Choroid plexus epithelial cell (primary cell): ENCODE measurements around the gene PMEL.
A peak's percentile ranks its signal among the peaks of the same experiment; 100 is the strongest.
"Not testable (repeated sequence)": the region's sequence is repeated elsewhere in the genome, so short reads cannot be mapped to it uniquely, and the experiment has no call there.

Source experiments
- DNase-seq: peaks from one replicate; pipeline ENCODE4 v3.0.0-alpha.2; 2010; ENCODE audit warnings: low read depth
- H3K4me3 ChIP-seq: 2 replicates; pipeline ENCODE4 v1.5.1; 2011; ENCODE audit warnings: low read depth, mild to moderate bottlenecking, control low read depth, low read length, moderate library complexity
- TF ChIP-seq, protein P1 (sequence below): conservative IDR thresholded peaks from 2 replicates; pipeline ENCODE4 v1.5.1; 2011; ENCODE audit warnings: low read depth, mild to moderate bottlenecking, control low read depth, inconsistent platforms, low read length, moderate library complexity

Gene PMEL

DNA sequence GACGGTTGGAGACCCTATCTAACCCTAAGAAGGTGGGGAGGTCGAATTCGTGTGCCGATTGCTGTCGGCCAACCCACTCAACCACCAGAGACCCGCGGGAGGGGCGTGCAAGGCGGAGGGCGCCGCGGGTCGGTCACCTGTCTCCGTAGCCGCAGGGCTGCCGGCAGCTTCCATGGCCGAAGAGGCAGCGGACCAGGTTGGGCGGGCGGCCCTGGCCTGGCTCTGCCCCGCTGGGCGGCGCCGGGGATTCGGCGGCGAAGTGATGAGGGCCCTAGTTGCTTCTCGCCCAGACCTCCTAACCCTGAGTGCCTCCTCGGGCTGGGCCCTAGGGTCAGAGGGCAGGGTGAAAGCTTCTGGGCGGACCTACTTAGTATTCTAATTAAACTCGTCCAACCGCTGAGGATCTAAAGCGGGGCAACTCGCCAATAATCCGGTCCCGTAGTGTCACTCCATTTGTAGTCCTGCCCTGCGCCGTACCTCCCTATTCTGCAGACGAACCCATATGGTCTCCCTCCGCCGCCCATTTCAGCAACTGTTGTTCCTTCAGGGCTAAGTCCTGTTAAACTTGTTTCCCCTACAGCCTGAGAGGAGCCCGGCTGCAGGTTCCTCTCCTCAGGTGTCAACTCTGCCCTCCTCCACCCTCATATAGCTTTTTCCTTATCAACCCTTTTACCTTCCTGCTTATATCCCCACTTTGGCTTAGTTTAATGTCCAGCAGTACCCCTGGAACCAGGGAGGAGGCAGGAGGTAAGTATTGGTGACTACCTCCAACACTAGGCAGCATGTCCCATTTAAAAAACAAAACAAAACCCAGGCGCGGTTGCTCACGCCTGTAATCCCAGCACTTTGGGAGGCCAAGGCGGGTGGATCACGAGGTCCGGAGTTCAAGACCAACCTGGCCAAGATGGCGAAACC, 38.0 kb downstream of the PMEL start, which contains the start of gene PYM1:
PYM1 (minus strand) TSS at position 307 of the 915 bp plus-strand sequence; CDS start at position 174, 133 bp downstream.
- peak; percentile 72 for DNase-seq
- TF ChIP-seq, protein P1, sequence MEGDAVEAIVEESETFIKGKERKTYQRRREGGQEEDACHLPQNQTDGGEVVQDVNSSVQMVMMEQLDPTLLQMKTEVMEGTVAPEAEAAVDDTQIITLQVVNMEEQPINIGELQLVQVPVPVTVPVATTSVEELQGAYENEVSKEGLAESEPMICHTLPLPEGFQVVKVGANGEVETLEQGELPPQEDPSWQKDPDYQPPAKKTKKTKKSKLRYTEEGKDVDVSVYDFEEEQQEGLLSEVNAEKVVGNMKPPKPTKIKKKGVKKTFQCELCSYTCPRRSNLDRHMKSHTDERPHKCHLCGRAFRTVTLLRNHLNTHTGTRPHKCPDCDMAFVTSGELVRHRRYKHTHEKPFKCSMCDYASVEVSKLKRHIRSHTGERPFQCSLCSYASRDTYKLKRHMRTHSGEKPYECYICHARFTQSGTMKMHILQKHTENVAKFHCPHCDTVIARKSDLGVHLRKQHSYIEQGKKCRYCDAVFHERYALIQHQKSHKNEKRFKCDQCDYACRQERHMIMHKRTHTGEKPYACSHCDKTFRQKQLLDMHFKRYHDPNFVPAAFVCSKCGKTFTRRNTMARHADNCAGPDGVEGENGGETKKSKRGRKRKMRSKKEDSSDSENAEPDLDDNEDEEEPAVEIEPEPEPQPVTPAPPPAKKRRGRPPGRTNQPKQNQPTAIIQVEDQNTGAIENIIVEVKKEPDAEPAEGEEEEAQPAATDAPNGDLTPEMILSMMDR: no peak
- peak within 1 kb of the TSS; percentile 75 for H3K4me3 ChIP-seq

DNA sequence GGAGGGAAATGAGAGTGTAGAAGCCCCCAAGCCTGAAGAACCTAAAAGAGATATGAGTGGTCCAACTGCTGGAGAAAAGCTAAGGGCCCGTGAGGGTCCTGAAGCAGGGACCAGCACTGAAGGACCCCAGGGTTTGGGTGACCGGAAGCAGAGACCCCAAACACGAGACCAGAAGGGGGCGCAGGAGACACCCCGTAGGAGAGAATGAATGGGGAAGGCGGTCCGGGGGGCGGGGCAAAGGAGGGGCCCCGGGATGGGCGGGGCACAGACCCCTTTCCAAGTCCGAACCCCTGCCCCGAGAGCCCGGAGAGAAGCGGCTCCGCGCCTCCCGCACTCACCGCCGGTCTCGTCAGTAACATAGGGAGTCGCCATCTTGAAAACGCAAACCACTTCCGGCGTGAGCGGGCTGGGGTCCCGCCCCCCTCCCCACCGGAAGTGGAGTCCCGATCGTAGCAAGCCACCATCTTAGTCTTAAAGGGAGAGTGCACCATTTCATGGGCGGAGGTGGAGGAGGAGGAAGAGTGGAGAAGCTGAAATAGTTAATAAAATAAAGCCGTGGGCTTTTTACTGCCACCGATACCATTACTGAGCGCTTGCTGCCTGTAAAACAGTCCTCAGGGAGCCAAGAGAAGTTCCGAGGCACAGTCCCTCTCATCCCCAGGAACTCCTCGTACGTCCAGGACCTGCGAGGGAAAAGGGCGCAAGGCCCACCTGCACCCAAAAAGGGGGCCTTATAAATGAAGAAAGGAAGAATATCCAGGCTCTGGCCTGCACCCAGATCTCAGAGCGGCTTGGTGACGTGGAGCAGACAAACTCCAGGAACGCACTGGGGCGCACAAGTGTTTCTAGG, 38.9 kb downstream of the PMEL start:
- H3K4me3 ChIP-seq: peak overlapping the region; percentile 75
- TF ChIP-seq, protein P1: peak; percentile 84
- DNase-seq: peak; percentile 94

DNA sequence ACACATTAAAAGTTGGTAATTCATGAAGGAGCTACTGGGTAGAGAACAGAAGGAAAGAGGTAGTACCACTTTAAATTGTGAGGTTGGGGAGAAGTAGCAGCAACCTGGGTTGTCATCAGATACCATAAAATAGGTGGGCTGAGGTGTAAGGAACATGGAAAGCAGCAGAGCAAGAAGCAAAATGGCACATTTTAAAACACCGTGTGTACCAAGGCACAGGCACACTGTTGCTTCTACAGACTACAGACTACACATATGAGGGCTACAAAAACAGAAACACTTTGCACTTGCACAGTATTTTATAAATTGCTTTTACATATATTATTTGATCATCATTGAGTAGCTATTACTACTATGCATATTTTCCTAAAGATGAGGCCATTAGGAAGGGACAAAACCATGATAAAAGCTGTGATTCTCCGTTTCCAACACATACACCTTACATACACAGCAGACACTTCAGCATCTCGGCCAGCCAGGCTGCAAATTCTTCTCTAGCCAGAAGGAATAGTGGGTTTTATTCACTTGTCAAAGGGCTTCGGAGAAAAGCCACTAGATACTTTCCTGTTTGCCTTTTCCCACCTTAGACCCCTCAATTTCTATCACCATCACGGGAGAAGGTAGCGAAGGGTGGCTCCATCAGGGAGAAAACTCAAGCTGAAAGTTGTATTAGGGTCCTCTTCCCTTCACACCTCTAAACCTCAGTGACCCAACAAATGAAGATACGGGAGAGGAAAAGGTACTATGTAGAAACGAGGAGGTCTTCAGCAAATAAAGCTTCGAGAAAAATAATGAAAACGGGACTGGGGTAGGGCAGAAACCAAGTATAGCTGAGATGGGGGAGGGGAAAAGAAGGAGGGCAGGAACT, 39.7 kb downstream of the PMEL start:
- peak; percentile 11 for DNase-seq
- peak overlapping the region; percentile 75 for H3K4me3 ChIP-seq
- TF ChIP-seq, protein P1: no peak

DNA sequence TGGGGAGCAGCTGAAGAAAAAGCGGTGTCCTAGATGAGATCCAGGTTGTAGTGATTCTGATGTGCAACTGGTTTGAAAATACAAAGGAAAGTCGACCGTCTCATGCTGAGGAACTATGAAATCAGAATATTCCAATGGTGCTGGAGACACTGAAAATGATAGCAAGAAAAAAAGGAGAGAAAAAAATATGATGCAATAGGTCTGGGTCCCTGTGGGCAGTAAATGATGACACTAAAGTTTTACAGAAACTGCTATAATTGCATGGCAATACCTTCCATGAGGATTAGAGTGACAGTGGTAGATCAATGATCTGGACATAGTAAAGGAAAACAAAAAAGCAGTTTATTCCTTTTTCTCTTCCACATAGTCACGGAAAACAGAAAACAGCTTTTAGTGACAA, 40.5 kb downstream of the PMEL start:
- DNase-seq: peak; percentile 4
- TF ChIP-seq, protein P1: no peak
- H3K4me3 ChIP-seq: no peak overlapping the region

DNA sequence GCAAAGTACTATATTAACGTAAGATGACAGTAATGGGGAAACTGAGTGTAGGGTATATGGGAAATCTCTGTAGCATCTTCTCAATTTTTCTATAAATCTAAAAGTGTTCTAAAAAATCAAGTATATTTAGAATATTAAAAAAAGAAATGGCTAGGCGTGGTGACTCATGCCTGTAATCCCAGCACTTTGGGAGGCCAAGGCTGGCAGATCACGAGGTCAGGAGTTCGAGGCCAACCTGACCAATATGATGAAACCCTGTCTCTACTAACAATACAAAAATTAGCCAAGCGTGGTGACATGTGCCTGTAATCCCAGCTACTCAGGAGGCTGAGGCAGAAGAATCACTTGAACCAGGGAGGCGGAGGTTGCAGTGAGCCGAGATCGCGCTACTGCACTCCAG, 42.2 kb downstream of the PMEL start:
- not testable (repeated sequence) for DNase-seq, H3K4me3 ChIP-seq

DNA sequence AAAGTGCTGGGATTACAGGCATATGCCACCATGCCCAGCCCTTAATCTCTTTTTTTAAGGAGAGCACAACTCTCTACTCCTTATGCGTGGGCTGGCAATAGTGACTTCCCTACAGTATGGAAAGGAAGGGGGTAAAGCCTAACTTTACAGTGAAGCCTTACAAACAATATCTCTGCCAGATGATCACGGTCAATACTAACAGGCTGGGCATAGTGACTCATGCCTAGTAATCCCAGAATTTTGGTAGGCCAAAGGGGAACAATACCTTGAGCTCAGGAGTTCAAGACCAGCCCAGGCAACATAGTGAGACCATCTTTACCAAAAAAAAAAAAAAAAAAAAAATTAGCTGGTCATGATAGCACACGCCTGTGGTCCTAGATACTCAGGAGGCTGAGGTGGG, 43.7 kb downstream of the PMEL start:
- H3K4me3 ChIP-seq: no peak overlapping the region
- TF ChIP-seq, protein P1: no peak
- no peak for DNase-seq

DNA sequence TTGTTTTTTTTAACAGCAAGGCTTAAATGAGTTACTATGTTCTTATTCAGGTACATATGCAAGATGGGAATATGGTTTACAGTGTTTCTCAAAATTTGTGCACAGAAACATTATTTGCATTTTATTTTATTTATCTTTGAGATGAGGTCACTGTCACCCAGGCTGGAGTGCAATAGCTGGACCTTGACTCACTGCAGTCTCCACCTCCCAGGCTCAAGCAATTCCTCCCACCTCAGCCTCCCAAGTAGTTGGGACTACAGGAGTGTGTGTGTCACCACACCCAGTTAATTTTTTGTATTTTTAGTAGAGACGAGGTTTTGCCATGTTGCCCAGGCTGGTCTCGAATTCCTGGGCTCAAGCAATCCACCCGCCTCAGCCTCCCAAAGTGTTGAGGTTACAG, 46.8 kb downstream of the PMEL start:
- peak; percentile 46 for DNase-seq
- not testable (repeated sequence) for H3K4me3 ChIP-seq
